GM06990 (cell line): ENCODE measurements around the gene CAPRIN2.

Experiments
- DNase-seq: peaks from one replicate; pipeline ENCODE4 v3.0.0-alpha.2; 2011; ENCODE audit not compliant: insufficient read length; ENCODE audit errors: extremely low read depth
- H3K27me3 ChIP-seq: replicated peaks from 2 replicates; pipeline ENCODE4 v1.6.0; 2011; ENCODE audit warnings: low read length; ENCODE audit not compliant: control insufficient read depth, insufficient read depth
- H3K36me3 ChIP-seq: 2 replicates; pipeline ENCODE4 v1.5.1; 2011; ENCODE audit warnings: low read length; ENCODE audit not compliant: control insufficient read depth, insufficient read depth
- H3K4me3 ChIP-seq: replicated peaks from 2 replicates; pipeline ENCODE4 v1.5.1; 2011; ENCODE audit warnings: low read depth, mild to moderate bottlenecking, control low read depth, low read length
- CTCF ChIP-seq: IDR thresholded peaks from 2 replicates; pipeline ENCODE4 v1.5.1; 2011; ENCODE audit warnings: low read length, control low read depth, mild to moderate bottlenecking, inconsistent platforms; ENCODE audit not compliant: insufficient read depth, poor library complexity, severe bottlenecking

Gene CAPRIN2

GRCh38 chr12:30785630-30786029, 30.9 kb upstream of the CAPRIN2 start:
- H3K27me3 ChIP-seq, result no peaks in the 10 kb centered on the region
- no peak for DNase-seq
- TF ChIP-seq CTCF, result no peak
- no peaks in the 10 kb centered on the region for H3K36me3 ChIP-seq
- no peak overlapping the region for H3K4me3 ChIP-seq

GRCh38 chr12:30784508-30784907, 29.8 kb upstream of the CAPRIN2 start:
- no peak for DNase-seq
- Histone ChIP-seq H3K27me3 (no peaks in the 10 kb centered on the region), H3K4me3 (no peak overlapping the region), H3K36me3 (no peaks in the 10 kb centered on the region)
- TF ChIP-seq CTCF, result no peak

- Histone ChIP-seq H3K27me3 (no peaks in the 10 kb centered on the region), H3K36me3 (no peaks in the 10 kb centered on the region), H3K4me3 (no peak overlapping the region)
- no peak for DNase-seq
- no peak for TF ChIP-seq CTCF
Observed at GRCh38 chr12:30783946-30784345, 29.2 kb upstream of the CAPRIN2 start.

DNA sequence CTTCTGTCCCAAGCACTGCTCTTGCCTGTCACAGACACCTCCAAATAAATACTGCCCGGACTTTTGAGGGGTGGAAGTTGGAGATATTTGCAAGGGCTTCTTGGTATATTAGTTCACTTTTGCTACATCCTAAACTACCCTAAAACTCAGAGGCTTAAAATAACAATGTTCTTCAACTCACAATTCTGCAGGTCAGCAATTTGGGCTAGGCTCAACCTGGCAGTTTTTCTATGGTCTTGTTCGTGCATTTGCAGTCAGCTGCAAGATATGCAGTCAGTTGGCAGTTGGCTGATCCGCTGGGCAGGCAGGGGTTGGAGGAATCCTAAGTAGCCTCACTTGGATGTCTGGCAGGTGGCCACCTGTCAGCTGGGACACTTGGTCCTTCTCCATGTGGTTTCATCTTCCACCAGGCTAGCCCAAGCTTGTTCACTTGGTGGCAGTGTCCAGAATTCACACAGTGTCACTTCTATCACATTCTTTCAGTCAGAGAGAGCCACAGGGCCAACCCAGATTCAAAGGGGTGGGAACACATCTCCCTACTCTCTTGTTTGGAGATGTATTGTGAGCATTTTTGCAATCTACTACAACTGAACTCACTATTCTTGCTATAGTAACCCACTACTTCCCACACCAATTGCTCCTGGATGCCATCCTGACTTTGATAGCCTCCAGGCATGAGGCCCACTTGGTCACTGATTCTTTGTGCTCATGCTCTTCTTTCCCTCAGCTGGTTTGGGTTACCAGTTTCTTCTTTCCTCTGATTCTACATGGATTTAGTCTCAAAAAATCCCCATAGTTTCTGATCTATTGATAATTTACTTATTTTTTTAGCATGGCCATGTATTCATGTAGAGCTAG, 27.8 kb upstream of the CAPRIN2 start:
- Histone ChIP-seq H3K36me3 (no peaks in the 10 kb centered on the region), H3K4me3 (no peak overlapping the region), H3K27me3 (no peaks in the 10 kb centered on the region)
- no peak for TF ChIP-seq CTCF
- no peak for DNase-seq

GRCh38 chr12:30779578-30779977, 24.8 kb upstream of the CAPRIN2 start:
- Histone ChIP-seq H3K27me3 (no peaks in the 10 kb centered on the region), H3K36me3 (no peaks in the 10 kb centered on the region), H3K4me3 (no peak overlapping the region)
- no peak for TF ChIP-seq CTCF
- no peak for DNase-seq

DNA sequence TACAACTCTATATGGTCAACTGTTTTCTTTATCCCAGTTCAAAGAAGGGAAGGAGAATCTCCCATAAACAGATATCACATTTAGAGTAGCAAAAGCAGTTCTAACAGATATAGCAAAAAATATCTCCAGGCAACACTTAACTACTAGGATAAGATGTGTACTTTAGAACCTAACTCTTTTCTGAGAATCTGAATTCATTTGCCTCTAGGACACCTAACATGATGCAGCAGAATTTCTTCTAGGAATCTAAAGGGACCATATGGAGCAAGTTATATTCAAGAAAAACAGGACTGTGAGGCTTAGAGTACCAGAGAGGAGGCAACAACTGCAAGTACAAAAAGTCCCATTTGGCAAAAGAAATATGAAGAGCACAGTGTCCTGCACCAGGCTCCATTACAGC, 24.4 kb upstream of the CAPRIN2 start:
- TF ChIP-seq CTCF, result no peak
- H3K36me3 ChIP-seq, result no peaks in the 10 kb centered on the region
- no peaks in the 10 kb centered on the region for H3K27me3 ChIP-seq
- H3K4me3 ChIP-seq, result no peak overlapping the region
- DNase-seq, result no peak
